ENCODE measurements around the gene NOS1AP.

NOS1AP gene

DNA sequence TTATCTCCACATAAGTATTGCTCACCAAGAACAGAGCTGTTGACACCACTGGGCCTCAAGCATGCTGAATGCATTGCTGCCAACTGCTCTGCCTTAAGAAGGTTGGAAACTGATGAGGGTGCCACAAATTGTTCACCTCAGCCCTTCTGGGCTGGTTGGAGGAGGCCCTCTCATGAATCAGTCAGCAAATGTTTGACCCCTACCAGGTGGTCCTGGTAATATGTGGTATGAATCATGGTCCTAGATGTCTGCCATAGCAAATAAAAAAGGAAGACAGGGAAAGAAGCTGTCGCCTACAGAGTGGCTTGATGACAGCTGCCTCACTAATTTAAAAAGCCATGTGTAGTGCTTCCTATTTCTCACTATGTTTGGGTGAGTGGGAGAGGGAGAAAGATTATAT lies 295.0 kb downstream of the NOS1AP start:
- H3K4me3 Mint-ChIP-seq, result no peak overlapping the region
- H3K27ac Mint-ChIP-seq, result no peak overlapping the region
- H3K27me3 Mint-ChIP-seq, result peaks cover 41% of the 10 kb centered on the region
- H3K36me3 Mint-ChIP-seq, result no peaks in the 10 kb centered on the region
- peaks cover 8% of the 10 kb centered on the region for H3K4me1 Mint-ChIP-seq
- ATAC-seq, result no peak
- H3K9me3 Mint-ChIP-seq, result no peaks in the 10 kb centered on the region

GRCh38 chr1:162365284-162366020 lies 296.0 kb downstream of the NOS1AP start:
- H3K4me1 Mint-ChIP-seq, result peaks cover 8% of the 10 kb centered on the region
- no peak for ATAC-seq
- peaks cover 41% of the 10 kb centered on the region for H3K27me3 Mint-ChIP-seq
- no peaks in the 10 kb centered on the region for H3K36me3 Mint-ChIP-seq
- no peak overlapping the region for H3K27ac Mint-ChIP-seq
- no peaks in the 10 kb centered on the region for H3K9me3 Mint-ChIP-seq
- H3K4me3 Mint-ChIP-seq, result no peak overlapping the region

GRCh38 chr1:162366149-162366548 lies 296.7 kb downstream of the NOS1AP start:
- no peaks in the 10 kb centered on the region for H3K9me3 Mint-ChIP-seq
- H3K27ac Mint-ChIP-seq, result no peak overlapping the region
- H3K36me3 Mint-ChIP-seq, result no peaks in the 10 kb centered on the region
- H3K4me3 Mint-ChIP-seq, result no peak overlapping the region
- H3K4me1 Mint-ChIP-seq, result peaks cover 8% of the 10 kb centered on the region
- peaks cover 41% of the 10 kb centered on the region for H3K27me3 Mint-ChIP-seq
- ATAC-seq, result no peak

GRCh38 chr1:162366671-162367070 lies 297.2 kb downstream of the NOS1AP start:
- H3K4me3 Mint-ChIP-seq, result no peak overlapping the region

DNA sequence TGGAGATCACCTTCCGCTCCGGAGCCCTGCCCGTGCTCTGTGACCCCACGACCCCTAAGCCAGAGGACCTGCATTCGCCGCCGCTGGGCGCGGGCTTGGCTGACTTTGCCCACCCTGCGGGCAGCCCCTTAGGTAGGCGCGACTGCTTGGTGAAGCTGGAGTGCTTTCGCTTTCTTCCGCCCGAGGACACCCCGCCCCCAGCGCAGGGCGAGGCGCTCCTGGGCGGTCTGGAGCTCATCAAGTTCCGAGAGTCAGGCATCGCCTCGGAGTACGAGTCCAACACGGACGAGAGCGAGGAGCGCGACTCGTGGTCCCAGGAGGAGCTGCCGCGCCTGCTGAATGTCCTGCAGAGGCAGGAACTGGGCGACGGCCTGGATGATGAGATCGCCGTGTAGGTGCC lies 297.6 kb downstream of the NOS1AP start:
- Mint-ChIP-seq H3K36me3 (no peaks in the 10 kb centered on the region), H3K4me3 (no peak overlapping the region), H3K27me3 (peaks cover 41% of the 10 kb centered on the region), H3K27ac (no peak overlapping the region), H3K4me1 (peaks cover 2% of the 10 kb centered on the region), H3K9me3 (no peaks in the 10 kb centered on the region)
- no peak for ATAC-seq

More at GRCh38 chr1:162366671-162367070, 297.2 kb downstream of the NOS1AP start:
- no peaks in the 10 kb centered on the region for H3K36me3 Mint-ChIP-seq
- H3K27ac Mint-ChIP-seq, result no peak overlapping the region
- peaks cover 6% of the 10 kb centered on the region for H3K4me1 Mint-ChIP-seq
- H3K27me3 Mint-ChIP-seq, result peaks cover 41% of the 10 kb centered on the region
- H3K9me3 Mint-ChIP-seq, result no peaks in the 10 kb centered on the region
- ATAC-seq, result no peak

DNA sequence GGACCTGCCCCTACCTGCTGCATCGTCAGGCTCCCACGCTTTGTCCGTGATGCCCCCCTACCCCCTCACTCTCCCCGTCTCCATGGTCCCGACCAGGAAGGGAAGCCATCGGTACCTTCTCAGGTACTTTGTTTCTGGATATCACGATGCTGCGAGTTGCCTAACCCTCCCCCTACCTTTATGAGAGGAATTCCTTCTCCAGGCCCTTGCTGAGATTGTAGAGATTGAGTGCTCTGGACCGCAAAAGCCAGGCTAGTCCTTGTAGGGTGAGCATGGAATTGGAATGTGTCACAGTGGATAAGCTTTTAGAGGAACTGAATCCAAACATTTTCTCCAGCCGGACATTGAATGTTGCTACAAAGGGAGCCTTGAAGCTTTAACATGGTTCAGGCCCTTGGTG lies 298.3 kb downstream of the NOS1AP start:
- no peak for ATAC-seq
- Mint-ChIP-seq H3K27ac (no peak overlapping the region), H3K27me3 (peaks cover 45% of the 10 kb centered on the region), H3K4me1 (no peaks in the 10 kb centered on the region), H3K36me3 (no peaks in the 10 kb centered on the region), H3K9me3 (no peaks in the 10 kb centered on the region), H3K4me3 (no peak overlapping the region)

- Mint-ChIP-seq H3K9me3 (no peaks in the 10 kb centered on the region), H3K4me1 (no peaks in the 10 kb centered on the region), H3K36me3 (no peaks in the 10 kb centered on the region), H3K4me3 (no peak overlapping the region), H3K27ac (no peak overlapping the region), H3K27me3 (peaks cover 41% of the 10 kb centered on the region)
- no peak for ATAC-seq
Observed at GRCh38 chr1:162368451-162368850, 299.0 kb downstream of the NOS1AP start.

GRCh38 chr1:162369571-162369970 lies 300.1 kb downstream of the NOS1AP start:
- no peak overlapping the region for H3K4me3 Mint-ChIP-seq
- H3K27ac Mint-ChIP-seq, result no peak overlapping the region
- no peaks in the 10 kb centered on the region for H3K9me3 Mint-ChIP-seq
- no peaks in the 10 kb centered on the region for H3K36me3 Mint-ChIP-seq
- no peak for ATAC-seq
- H3K4me1 Mint-ChIP-seq, result no peaks in the 10 kb centered on the region
- H3K27me3 Mint-ChIP-seq, result peaks cover 30% of the 10 kb centered on the region

DNA sequence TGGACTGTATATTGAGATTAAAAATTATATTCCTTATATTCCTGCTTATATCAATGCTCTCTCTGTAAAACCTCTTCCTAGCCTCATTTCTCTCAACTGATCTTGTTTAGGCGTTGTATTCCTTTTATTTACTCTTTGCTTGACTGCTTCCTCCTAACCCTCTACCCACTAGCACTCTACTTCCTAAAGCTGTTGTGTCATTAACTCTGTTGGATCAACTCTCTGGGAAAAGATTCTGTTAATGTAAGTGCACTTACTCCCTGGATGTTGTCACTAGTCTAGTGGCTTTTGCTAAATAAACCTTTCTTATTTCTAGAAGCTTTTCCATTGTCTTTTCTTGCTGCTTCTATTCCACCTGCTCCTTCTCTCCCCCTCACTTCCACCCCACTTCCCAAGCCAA lies 300.7 kb downstream of the NOS1AP start:
- Mint-ChIP-seq H3K36me3 (no peaks in the 10 kb centered on the region), H3K4me3 (no peak overlapping the region), H3K27ac (no peak overlapping the region), H3K4me1 (no peaks in the 10 kb centered on the region), H3K27me3 (peaks cover 24% of the 10 kb centered on the region), H3K9me3 (no peaks in the 10 kb centered on the region)
- no peak for ATAC-seq

DNA sequence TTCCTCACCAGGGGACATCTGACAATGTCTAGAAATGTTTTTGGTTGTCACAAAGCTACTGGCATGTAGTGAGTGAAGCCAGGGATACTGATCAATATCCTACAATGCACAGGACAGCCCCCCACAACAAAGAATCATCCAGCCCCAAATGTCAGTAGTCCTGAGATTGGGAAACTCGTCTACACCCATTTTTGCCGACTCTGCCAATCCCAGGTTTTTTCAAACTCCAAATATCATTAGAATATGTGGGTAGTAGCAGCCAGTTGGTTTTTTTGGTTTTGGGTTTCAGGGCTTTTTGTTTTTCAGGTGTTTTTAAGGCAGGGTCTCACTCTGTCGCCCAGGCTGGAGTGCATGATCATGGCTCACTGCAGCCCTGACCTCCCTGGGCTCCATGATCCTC lies 301.2 kb downstream of the NOS1AP start:
- Mint-ChIP-seq H3K4me1 (no peaks in the 10 kb centered on the region), H3K27me3 (peaks cover 19% of the 10 kb centered on the region), H3K4me3 (no peak overlapping the region), H3K27ac (no peak overlapping the region), H3K9me3 (no peaks in the 10 kb centered on the region), H3K36me3 (no peaks in the 10 kb centered on the region)
- ATAC-seq, result no peak

- no peaks in the 10 kb centered on the region for H3K4me1 Mint-ChIP-seq
Observed at GRCh38 chr1:162371611-162372010, 302.1 kb downstream of the NOS1AP start.

DNA sequence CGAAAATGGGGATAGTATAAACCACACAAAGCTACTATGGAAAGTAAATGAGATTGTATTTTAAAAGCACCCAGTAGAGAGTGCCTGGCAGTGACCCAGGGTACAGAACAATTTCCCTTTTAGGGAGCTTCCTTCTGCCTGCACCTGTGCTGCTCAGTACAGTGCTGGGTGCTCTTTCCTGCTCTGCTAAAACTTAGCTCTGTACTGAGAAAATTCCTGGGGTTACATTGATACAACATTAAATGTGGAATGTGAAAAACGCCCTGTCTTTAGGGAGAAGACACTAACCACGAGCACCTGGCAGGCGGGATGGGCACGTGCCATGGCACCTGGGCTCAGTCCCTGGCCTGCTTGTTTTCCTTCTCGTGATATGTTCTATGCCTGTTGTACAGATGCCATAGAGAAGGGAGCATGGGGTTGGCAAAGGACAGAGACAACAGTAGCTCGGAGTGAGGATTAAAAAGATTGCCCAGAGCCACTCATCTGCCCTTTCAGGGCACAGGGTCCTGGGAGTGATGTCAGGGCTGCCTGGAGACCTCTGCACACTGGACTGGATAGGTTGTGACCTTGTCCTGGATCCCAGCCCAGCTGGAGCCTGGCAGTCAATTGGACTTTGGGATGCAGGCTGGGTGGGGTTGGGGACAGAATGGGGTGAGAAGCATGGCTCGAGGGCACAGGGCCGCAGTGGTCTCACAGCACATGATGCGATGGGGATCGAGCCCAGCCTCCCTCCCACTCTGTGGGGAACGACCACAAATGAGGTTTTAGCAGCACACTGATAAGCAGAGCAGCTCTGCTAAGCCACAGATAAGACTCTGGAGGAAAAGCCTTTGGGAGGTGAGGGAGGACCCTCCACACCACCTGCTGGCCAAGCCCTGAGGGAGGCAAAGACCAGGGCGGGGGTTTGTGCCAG lies 302.9 kb downstream of the NOS1AP start:
- Mint-ChIP-seq H3K4me3 (no peak overlapping the region), H3K36me3 (no peaks in the 10 kb centered on the region), H3K9me3 (no peaks in the 10 kb centered on the region), H3K27me3 (peaks cover 10% of the 10 kb centered on the region), H3K4me1 (no peaks in the 10 kb centered on the region), H3K27ac (no peak overlapping the region)
- no peak for ATAC-seq

More at GRCh38 chr1:162371611-162372010, 302.1 kb downstream of the NOS1AP start:
- Mint-ChIP-seq H3K36me3 (no peaks in the 10 kb centered on the region), H3K9me3 (no peaks in the 10 kb centered on the region), H3K27ac (no peak overlapping the region), H3K4me3 (no peak overlapping the region), H3K27me3 (peaks cover 17% of the 10 kb centered on the region)
- ATAC-seq, result no peak

GRCh38 chr1:162373072-162373427 lies 303.6 kb downstream of the NOS1AP start:
- Mint-ChIP-seq H3K27ac (no peak overlapping the region), H3K9me3 (no peaks in the 10 kb centered on the region), H3K36me3 (no peaks in the 10 kb centered on the region), H3K4me3 (no peak overlapping the region), H3K4me1 (no peaks in the 10 kb centered on the region), H3K27me3 (peaks cover 10% of the 10 kb centered on the region)
- ATAC-seq, result no peak

DNA sequence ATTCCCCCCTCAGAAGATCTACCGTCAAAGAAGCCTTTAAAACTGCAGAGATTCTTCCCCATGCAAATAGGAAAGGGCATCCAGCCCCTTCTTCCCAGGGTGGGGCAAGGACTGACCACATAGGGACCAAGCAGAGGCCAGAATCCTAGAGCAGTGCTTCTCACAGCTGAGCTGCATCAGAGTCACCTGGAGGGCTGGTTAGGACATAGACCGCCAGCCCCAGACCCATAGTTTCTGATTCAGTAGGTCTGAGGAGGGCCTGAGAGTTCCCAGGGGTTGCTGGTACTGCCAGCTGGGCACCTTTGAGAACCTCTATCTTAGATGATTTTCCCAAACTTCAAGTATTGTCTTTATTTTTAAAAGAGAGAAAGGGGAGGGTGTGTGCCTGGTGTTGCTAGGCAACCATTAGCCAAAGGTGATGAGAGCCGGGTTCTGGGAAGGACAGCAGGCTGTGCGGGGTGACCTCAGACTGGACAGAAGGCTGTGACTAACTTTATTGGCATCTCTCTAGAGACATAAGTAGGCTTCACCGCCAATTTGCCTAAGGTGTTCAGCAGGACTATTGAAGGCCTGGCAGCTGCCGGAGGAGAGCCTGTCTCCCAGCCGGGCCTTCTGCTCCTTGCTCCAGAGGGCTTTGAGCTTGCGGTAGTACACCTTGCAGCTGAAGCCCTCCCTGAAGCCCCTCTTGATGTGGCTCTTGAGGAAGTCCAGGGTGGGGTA lies 304.2 kb downstream of the NOS1AP start:
- Mint-ChIP-seq H3K27ac (no peak overlapping the region), H3K4me1 (no peaks in the 10 kb centered on the region), H3K27me3 (peaks cover 10% of the 10 kb centered on the region), H3K9me3 (no peaks in the 10 kb centered on the region), H3K36me3 (no peaks in the 10 kb centered on the region), H3K4me3 (no peak overlapping the region)
- ATAC-seq, result no peak

DNA sequence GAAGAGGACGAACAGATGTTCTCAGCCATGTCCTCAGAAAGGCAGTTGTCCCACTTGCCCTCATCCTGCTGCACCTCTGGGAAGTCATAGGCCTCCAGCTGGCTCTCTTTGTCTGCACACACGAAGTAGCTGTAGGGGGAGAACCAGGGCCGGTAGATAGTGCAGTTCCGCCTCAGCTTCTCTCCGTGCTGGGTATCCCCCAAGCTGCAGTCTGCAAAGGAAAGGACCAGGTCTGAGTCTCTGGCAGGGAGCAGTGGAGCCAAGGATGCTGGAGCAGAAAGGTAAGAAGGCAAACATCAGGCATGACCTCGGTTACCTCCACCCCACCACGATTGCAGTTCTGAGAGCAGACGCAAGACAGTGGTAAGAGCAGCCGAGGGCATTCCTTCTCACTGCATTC lies 304.9 kb downstream of the NOS1AP start:
- H3K4me1 Mint-ChIP-seq, result no peaks in the 10 kb centered on the region

More for the DNA sequence above, 304.9 kb downstream of the NOS1AP start:
- ATAC-seq, result no peak
- no peak overlapping the region for H3K4me3 Mint-ChIP-seq
- no peak overlapping the region for H3K27ac Mint-ChIP-seq
- no peaks in the 10 kb centered on the region for H3K9me3 Mint-ChIP-seq
- no peaks in the 10 kb centered on the region for H3K36me3 Mint-ChIP-seq
- peaks cover 10% of the 10 kb centered on the region for H3K27me3 Mint-ChIP-seq

Data from stimulated activated memory B cell treated with anti-CD40 and anti-IgM and Interleukin-4, amounts not matched to agents 10 μg/mL and 1 μg/mL and 100 μg/mL, for 72 hours (primary cell).